ENCODE results near the gene IKBKE.

Gene IKBKE

DNA sequence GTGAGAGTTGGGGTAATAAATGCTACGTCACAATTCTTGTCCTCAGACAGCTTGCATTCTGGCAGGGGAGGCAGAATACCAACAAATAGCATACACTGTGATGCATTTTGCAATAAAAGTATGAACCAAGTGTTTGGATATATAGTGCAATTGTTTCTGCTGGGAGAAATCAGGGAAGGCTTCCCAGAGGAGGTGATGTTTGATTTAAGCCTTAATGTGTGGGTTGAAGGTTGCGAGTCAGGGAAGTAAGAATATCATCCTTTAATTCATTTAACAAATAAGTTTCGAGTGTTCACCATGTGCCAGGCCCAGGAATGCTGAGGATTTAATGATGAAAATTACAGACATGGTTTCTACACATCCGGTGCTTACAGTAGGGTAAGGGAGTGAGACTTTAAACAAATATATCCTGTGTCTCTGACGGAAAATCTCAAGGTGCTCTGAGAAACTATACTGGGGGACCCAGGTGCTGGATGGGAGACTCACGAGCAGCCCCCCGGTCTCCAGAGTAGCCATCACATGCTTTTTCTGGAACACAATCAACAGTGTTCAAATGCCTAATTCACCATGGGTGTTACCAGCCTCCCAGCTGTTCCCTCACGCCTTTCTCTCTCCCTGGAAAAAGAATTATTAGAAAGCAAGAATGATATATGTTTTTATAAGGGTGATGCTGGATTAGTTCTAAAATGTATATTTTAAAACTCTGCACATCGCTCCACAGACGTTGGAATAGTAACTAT is 68.8 kb downstream of the IKBKE start:
- no peak for DNase-seq (ENCODE audit: low read depth in 2 of 3, low spot score in 2 of 3)

- no peak for DNase-seq (ENCODE audit: low read depth in 2 of 3, low spot score in 2 of 3)
Observed at GRCh38 chr1:206540044-206540780, 69.9 kb downstream of the IKBKE start.

DNA sequence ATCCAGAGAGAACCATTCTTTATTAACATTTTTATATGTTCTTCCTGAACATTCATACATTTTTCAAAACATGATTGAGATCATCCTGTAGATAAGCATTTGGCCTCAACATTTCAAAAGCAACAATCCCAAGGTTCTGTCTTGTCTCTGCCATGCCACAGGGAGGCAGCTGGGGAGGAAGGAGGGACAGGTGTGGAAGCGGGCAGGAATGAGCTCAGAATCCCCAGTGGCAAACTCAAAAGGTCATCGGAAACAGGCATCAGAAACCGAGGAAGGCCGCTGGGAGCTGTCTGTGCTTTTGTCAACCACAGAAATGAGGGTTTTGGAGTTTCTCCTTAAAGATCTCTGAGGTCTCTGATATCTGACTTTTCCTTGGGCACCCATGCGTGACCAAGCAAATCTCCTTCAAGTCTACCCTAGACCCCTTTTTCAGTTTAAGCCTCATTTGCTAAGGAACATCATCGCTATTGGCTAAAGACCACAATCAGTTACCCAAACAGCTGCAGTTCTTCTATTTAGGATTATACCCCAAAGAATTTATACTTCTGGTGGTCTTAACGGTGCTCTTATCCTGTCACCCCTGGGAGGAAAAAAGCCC is 71.1 kb downstream of the IKBKE start:
- no peak for DNase-seq (ENCODE audit: low read depth in 2 of 3, low spot score in 2 of 3)

- DNase-seq (ENCODE audit: low read depth in 2 of 3, low spot score in 2 of 3): peak in 2 of 3 experiments; percentile 89 to 94
Observed at GRCh38 chr1:206544562-206545257, 74.4 kb downstream of the IKBKE start.

- no peak for DNase-seq (ENCODE audit: low read depth in 2 of 3, low spot score in 2 of 3)
Observed at GRCh38 chr1:206545351-206545750, 75.1 kb downstream of the IKBKE start.
